Left forelimb (tissue), 1 donor: Measurements from ENCODE around the gene MEGF8.

Source experiments
- DNase-seq: peaks from one replicate; pipeline ENCODE4 v3.0.0-alpha.2; 2018; ENCODE audit warnings: low spot score

The MEGF8 gene

GRCh38 chr19:42306646-42307045 lies 18.8 kb upstream of the MEGF8 start:
- DNase-seq, result no peak

GRCh38 chr19:42309686-42310085 lies 15.7 kb upstream of the MEGF8 start:
- DNase-seq, result no peak

GRCh38 chr19:42311657-42312056 lies 13.8 kb upstream of the MEGF8 start:
- no peak for DNase-seq

DNA sequence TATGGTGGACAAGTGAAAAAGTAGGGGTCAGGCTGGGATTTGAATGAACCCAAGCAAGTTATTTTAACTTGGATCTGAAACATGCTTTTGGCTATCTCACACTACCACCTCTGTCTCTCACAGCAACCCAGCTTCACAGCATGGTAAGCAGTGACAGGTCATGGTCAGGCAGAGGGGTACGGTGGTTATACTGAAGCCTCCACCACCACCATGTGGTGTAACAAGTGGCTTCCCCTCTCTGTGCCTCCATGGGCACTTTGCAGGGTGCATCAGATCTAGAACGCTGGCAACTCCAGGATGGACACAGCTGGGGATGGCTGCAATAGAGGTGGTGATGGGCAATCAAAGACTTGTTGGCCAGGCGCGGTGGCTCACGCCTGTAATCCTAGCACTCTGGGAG lies 13.1 kb upstream of the MEGF8 start:
- no peak for DNase-seq

DNA sequence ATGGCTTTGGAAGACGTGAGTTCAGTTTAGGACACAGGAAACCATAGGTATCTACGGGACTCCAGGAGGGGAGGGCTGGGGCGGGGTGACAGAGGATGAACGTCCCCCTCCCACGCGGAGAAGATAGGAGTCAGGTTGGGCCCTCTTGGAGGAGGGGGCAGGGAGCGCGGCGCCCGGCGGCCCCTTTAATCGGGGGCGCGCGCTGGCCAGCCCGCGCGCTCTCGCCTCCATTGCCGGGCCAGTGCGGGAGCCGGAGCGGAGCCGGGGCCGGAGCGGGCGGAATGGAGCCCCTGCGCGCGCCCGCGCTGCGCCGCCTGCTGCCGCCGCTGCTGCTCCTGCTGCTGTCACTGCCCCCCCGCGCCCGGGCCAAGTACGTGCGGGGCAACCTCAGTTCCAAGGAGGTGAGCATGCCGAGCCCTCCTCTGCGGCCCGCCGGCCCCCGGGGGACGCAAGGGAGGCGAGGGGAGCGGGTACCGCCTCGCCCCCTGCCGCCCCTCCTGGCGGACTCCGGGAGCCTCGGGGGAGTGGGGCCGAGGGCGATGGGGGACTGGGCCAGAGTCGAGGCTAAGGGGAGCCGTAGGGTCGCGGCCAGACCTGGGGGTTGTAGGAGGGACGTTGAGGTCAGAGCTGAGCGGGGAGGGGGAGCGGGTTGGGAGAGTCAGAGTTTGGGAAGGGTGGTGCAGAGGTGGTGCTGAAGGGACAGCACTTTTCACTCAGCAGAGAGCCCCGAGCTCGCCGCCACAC lies 12.2 kb upstream of the MEGF8 start, which contains the start of gene TMEM145:
Gene TMEM145 (plus strand): TSS at position 214 of the 744 bp plus-strand sequence. CDS start 68 bp downstream, at position 282.
- no peak for DNase-seq

DNA sequence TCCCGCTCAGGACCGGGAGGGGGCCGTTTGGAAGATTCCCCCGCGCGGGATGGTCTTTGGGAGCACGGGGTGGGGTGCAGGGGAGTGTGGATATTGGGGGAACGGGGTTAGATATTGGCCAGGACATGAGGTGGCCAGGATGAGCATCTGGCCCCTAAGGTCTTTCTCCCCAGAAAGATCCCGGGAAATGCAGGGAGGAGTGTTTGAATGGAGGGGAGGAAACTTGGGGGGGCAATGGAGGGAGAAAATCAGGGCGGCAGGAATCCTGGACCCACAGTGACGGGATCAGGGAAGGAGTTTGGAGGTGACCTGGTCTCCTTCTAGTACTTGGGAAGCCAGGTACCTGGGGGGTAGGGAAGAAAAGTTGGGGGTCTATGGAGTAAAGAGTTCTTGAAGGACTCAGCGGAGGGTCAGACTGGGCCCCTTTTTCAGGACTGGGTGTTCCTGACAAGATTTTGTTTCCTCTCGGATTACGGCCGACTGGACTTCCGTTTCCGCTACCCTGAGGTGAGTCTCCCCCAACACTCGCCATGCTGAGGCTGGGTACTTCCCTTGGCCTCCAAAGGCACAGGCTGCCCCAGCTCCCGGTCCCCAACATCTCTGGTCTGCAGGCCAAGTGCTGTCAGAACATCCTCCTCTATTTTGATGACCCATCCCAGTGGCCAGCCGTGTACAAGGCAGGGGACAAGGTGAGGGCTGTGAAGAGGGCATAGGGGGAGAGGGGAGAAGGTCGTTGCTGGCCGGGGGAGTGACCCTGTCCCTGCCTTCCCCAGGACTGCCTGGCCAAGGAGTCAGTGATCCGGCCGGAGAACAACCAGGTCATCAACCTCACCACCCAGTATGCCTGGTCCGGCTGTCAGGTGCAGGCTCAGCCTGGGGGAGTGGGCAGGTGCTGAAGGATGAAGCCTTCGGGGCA lies 11.3 kb upstream of the MEGF8 start:
- no peak for DNase-seq

GRCh38 chr19:42315024-42315423 lies 10.4 kb upstream of the MEGF8 start:
- no peak for DNase-seq

GRCh38 chr19:42316223-42317211 lies 8.9 kb upstream of the MEGF8 start:
- DNase-seq, result no peak

GRCh38 chr19:42317535-42317934 lies 7.9 kb upstream of the MEGF8 start:
- DNase-seq, result no peak

GRCh38 chr19:42322305-42322704 lies 3.1 kb upstream of the MEGF8 start:
- DNase-seq, result no peak

DNA sequence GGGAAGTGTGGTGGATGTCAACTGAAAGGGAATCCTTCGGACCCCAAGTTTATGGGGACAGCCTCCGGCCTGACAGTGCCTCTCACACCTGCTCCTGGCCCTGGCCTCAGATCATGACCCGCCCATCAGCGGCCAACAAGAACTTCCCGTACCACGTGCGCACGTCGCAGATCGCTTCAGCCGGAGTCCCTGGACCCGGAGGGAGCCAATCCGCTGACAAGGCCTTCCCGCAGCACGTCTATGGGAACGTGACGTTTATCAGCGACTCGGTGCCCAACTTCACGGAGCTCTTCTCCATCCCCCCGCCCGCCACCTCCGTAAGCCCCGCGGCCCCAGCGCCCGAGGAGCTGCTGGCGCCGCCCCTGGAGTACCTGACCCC lies 2.0 kb upstream of the MEGF8 start:
- DNase-seq, result no peak

DNA sequence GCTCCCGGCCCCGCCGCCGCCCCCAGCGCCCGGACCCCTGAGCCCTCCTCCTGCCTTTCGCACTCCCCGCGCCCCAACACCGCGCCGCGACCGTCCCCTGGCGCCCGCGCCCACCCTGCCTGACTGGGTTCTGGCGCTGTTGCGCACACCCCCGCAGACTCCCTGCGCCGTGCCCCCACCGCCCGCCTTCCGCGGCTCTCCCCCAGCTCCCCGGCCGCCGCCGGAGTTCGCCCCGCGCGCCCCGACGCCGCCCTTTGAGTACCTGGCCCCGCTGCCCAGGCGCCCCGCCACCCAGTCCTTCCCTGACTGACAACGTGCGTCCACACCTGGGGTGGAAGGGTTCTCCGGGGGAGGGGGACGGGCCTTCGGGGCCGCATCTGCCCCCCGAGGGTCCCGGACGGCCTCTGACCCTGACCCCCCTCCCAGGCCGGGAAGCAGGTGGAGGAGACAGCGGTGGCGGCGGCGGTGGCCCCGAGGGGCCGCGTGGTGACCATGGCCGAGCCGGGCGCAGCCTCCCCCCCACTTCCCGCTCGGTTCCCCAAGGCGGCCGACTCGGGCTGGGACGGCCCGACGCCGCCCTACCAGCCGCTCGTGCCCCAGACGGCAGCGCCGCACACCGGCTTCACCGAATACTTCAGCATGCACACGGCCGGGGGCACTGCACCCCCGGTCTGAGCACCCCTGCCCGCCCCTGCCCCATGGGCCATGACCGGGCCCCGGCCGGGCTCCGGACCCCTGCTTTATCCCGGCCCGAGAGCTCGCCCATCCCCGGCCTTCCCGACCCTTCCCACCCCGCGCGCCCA lies 1.4 kb upstream of the MEGF8 start:
- no peak for DNase-seq

DNA sequence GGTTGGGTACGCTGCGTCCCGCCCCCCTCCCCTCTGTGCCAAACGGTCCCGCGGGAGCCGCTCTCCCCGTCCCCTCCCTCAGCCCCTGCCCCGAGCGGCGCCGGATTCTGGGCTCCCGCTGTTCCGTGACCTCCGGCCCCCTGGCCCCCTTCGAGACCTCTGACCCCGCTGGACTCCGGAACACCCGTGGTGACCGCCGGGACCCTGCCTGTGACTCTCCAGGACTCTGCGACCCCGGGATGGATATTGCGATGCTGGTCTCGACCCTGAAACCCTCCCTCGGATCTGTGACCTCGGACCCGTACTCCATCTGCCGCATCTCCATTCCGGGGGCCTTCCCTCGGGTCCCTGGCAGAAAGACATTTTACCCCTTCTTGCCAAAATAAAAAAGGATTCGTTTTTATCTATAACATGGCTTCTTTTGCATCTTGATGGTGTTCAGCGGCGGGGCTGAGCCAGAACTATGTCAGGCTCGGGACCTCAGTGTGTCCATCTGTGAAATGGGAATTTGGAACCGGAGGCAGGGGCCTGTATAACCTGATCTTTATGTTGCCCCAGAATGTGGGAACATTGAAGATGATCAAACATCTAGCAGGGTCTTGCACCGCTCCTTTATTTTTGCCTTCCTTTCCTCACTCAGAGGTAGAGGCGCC lies 654 bp upstream of the MEGF8 start:
- no peak for DNase-seq

DNA sequence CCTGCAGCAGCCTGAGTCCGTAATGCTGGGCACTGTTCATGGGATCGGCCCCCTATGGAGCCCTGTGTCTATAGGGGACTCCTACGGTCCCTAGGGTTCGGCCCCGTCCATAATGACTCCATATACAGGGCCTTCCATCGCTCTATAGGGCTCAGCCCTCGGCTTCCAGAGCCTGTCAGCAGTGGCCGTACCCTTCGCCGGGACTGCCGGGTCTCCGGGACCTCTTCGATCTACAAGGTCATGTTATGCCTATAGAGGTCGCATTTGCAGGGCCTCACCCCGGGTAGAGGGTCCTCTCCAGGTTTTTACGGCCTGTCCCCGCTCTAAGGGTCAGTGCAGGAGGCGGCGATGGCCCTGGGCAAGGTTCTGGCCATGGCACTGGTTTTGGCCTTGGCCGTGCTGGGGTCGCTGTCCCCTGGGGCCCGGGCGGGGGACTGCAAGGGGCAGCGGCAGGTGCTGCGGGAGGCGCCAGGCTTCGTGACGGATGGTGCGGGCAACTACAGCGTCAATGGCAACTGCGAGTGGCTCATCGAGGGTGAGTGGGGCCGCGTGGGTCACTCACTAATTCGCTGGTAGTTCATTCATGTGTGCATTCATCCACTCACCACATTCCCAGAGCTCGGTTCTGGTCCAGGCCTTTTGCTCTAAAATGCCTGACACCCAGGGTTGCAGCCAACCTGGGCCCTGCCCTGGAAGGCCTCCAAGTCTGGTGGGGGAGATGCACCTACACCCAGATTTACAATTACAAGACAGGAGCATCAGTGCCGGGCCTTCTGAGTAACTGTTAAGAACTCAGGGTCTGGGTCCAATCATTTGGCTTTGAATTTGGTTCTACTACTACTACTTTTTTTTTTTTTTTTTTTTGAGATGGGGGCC lies 699 bp downstream of the MEGF8 start:
- DNase-seq, result no peak

DNA sequence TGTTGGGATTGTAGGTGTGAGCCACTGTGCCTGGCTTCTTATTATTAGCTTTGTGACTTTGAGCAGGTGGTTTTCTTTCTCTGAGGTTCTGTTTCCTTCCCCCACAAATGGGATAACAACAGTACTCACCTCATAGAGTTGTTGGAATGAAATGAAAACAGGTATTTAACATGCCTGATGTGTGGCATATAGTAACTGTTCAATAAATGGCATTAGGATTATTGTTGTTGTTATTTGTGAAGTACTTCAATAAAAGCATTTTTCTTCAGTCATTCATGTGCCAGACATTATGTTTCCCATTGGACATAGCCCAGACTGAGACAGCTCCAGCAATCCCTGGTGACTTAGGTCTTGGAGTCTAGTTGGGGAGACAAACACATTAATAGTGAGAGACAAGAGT lies 1.5 kb downstream of the MEGF8 start:
- no peak for DNase-seq

DNA sequence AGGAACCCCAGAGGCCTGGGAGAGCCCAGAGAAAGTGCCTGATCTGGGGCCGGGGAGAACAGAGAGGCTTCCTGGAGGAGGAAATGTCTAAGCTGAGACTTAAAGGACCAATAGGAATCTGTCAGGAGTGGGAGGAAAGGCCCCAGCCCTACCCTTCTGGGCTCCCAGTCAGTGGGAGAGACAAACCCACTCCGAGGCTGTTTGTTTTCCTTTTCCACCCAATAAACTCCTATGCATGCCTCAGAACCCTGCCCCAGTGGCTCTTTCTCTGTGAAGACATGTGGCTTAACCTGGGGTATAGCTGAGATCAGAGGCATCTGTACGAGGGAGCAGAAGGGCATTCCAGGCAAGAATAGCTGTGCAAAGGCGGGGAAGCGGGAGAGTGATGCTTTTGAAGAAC lies 1.9 kb downstream of the MEGF8 start:
- no peak for DNase-seq

DNA sequence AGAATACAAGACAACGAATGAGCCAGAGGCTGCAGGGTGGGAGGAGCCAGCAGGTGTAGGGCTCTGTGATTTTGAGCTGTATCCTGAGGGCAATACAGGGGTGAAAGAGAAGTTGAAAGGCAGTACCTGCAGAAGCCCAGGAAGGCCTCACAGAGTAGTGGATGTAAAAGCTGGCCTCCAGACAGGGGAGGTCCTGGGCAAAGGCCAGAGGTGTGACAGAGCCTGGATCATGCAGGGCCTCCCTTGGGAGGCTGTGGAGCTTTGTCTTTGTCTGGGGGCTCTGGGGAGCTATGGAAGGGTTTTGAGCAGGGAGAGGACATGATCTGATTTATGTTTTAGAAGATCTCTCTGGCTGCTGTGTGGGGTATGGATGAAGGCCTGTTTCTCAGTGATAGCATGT lies 2.7 kb downstream of the MEGF8 start:
- DNase-seq, result no peak

GRCh38 chr19:42328854-42329253 lies 3.4 kb downstream of the MEGF8 start:
- DNase-seq, result no peak

- no peak for DNase-seq
Observed at GRCh38 chr19:42330241-42330711, 4.8 kb downstream of the MEGF8 start.
